Esophagus squamous epithelium (tissue), 4 donors: ENCODE measurements around the gene MCHR1.

ENCODE experiments used
- POLR2A ChIP-seq, 4 donors: fragments of 450-650 bp; IDR thresholded peaks; one replicate each; pipeline ENCODE4 v1.6.1; 2017; ENCODE audit warnings: antibody characterized with exemption in 4 of 4, mild to moderate bottlenecking in 4 of 4, moderate library complexity in 3 of 4
- TF ChIP-seq, protein P1 (sequence below), 6 experiments: fragments of 450-650 bp in 4 of 6; fragments of 200-600 bp in 2 of 6; sonication (generic) in 2 of 6; IDR thresholded peaks; one replicate each; pipeline ENCODE4 v1.5.1; 2016 to 2019; ENCODE audit warnings: antibody characterized with exemption in 6 of 6, mild to moderate bottlenecking in 4 of 6, moderate library complexity in 4 of 6

DNA sequence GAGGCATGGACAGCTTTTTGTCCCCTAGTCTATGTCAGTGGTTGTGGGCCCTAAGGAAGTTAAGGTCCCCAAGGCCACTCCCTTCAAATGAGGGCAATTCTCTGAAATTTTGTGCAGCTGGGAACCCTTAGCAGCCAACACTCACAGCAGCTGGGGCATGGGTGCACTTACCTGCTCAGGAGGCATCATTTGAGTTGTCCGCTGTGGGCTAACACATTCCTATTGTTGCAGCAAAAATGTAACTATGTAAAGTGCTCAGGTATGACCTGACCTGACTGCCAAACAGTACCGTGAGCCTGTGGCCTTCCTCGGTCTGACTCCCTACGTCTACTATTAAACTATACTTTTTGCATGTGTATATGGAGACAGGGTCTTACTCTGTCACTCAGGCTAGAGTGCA is 37.0 kb upstream of the MCHR1 start:
- no peak for TF ChIP-seq POLR2A (IDR thresholded peaks at IDR 0.05)
- TF ChIP-seq, protein P1, sequence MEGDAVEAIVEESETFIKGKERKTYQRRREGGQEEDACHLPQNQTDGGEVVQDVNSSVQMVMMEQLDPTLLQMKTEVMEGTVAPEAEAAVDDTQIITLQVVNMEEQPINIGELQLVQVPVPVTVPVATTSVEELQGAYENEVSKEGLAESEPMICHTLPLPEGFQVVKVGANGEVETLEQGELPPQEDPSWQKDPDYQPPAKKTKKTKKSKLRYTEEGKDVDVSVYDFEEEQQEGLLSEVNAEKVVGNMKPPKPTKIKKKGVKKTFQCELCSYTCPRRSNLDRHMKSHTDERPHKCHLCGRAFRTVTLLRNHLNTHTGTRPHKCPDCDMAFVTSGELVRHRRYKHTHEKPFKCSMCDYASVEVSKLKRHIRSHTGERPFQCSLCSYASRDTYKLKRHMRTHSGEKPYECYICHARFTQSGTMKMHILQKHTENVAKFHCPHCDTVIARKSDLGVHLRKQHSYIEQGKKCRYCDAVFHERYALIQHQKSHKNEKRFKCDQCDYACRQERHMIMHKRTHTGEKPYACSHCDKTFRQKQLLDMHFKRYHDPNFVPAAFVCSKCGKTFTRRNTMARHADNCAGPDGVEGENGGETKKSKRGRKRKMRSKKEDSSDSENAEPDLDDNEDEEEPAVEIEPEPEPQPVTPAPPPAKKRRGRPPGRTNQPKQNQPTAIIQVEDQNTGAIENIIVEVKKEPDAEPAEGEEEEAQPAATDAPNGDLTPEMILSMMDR (IDR thresholded peaks at IDR 0.05), result no peak
